Panc1 (cell line): ENCODE measurements around the gene STARD7. TPM values are rescaled to one million over a fixed set of nuclear protein-coding genes. Genes with fewer than 3 reads are reported as not detected.

Experiments
- ATAC-seq: fragments of 200-7000 bp; cut with Tn5 transposase; 2 replicates; pipeline ENCODE4 v1.9.1; 2020; ENCODE audit warnings: mild to moderate bottlenecking, moderate library complexity
- BruUV-seq: library from RNA; stranded (reverse); fragments of 400-500 nt; replicated peaks from 2 replicates; lab custom pipeline; 2021; lab: Mats Ljungman, UMichigan
- CTCF ChIA-PET: fragments of 300-600 bp; sonication (Branson Sonifier 250); formaldehyde crosslinking; loops from one replicate; lab custom pipeline; 2022; ENCODE audit warnings: antibody characterized with exemption; lab: Charles Lee
- POLR2A ChIA-PET: fragments of 300-600 bp; sonication (Branson Sonifier 250); formaldehyde crosslinking; loops from one replicate; lab custom pipeline; 2022; ENCODE audit warnings: antibody characterized with exemption; lab: Charles Lee
- DNase-seq: peaks from one replicate; pipeline ENCODE4 v3.0.0-alpha.2; 2010; ENCODE audit warnings: low read depth, low spot score
- H3K27ac ChIP-seq: 2 replicates; pipeline ENCODE4 v1.5.1; 2011; ENCODE audit warnings: mild to moderate bottlenecking, low read length, inconsistent platforms
- H3K27me3 ChIP-seq: fragments of 200-500 bp; sonication (Bioruptor generic); 2 replicates; pipeline ENCODE4 v1.6.0; 2014; ENCODE audit warnings: low read length, inconsistent platforms; ENCODE audit not compliant: control insufficient read depth, insufficient read depth
- H3K36me3 ChIP-seq: fragments of 200-500 bp; sonication (Bioruptor generic); 2 replicates; pipeline ENCODE4 v1.5.1; 2014; ENCODE audit warnings: inconsistent platforms, mild to moderate bottlenecking, low read length, moderate library complexity; ENCODE audit not compliant: control insufficient read depth, insufficient read depth
- H3K4me1 ChIP-seq: 2 replicates; pipeline ENCODE4 v1.5.1; 2011; ENCODE audit warnings: inconsistent platforms, mild to moderate bottlenecking, low read length, moderate library complexity; ENCODE audit not compliant: control insufficient read depth, insufficient read depth
- H3K4me3 ChIP-seq, 2 experiments: 2 replicates each; pipeline ENCODE4 v1.5.1; 2011 to 2012; ENCODE audit warnings: low read depth in 2 of 2, low read length in 2 of 2, mild to moderate bottlenecking in 2 of 2, inconsistent platforms in 1 of 2, moderate library complexity in 1 of 2
- H3K9me3 ChIP-seq: fragments of 200-500 bp; sonication (Bioruptor generic); 2 replicates; pipeline ENCODE4 v1.5.1; 2014; ENCODE audit warnings: low read depth, mild to moderate bottlenecking, inconsistent platforms, low read length, moderate library complexity; ENCODE audit not compliant: control insufficient read depth, insufficient read depth
- POLR2AphosphoS5 ChIP-seq: IDR thresholded peaks from 2 replicates; pipeline ENCODE4 v1.6.1; 2012; ENCODE audit warnings: mild to moderate bottlenecking, low read depth, low read length, moderate library complexity
- SIN3A ChIP-seq: IDR thresholded peaks from 2 replicates; pipeline ENCODE4 v1.6.1; 2012; ENCODE audit warnings: low read depth, mild to moderate bottlenecking, low read length, moderate library complexity, borderline replicate concordance; ENCODE audit not compliant: insufficient read depth
- TCF7L2 ChIP-seq: IDR thresholded peaks from 2 replicates; pipeline ENCODE4 v1.6.1; 2011; ENCODE audit warnings: mild to moderate bottlenecking, low read depth, low read length, inconsistent platforms
- in situ Hi-C: cut with HindIII; loops from 2 replicates; pipeline ENCODE4 v1.10.0; 2016; ENCODE audit warnings: low sequenced_read_pairs, low pct_unique_long_range_greater_than_20kb
- intact Hi-C: fragments of 100-400 bp; cut with micrococcal nuclease; formaldehyde crosslinking; loops from one replicate; pipeline ENCODE4 v1.10.0; 2022; ENCODE audit not compliant: unreplicated experiment
- total RNA-seq: library from RNA; stranded (reverse); gene quantifications from one replicate; pipeline ENCODE4 v1.2.1, GENCODE V29; 2021; ENCODE audit not compliant: unreplicated experiment
- TF ChIP-seq, protein P1 (sequence below), 2 experiments: IDR thresholded peaks; 2 replicates each; pipeline ENCODE4 v1.6.1; 2011 to 2012; ENCODE audit warnings: low read depth in 2 of 2, control low read depth in 1 of 2, low read length in 1 of 2, mild to moderate bottlenecking in 1 of 2, moderate library complexity in 1 of 2; ENCODE audit not compliant: insufficient read depth in 1 of 2
- TF ChIP-seq, protein P2 (sequence below): fragments of 450-650 bp; IDR thresholded peaks from 2 replicates; pipeline ENCODE4 v1.5.1; 2017; ENCODE audit warnings: mild to moderate bottlenecking

STARD7 gene
- total RNA-seq, 1 experiment from 2014 or later, result 133 TPM

GRCh38 chr2:96180521-96180920 is 28.1 kb downstream of the STARD7 start:
- no peaks in the 10 kb centered on the region for H3K9me3 ChIP-seq
- ATAC-seq (no peak), DNase-seq (no peak)
- TF ChIP-seq, protein P1, sequence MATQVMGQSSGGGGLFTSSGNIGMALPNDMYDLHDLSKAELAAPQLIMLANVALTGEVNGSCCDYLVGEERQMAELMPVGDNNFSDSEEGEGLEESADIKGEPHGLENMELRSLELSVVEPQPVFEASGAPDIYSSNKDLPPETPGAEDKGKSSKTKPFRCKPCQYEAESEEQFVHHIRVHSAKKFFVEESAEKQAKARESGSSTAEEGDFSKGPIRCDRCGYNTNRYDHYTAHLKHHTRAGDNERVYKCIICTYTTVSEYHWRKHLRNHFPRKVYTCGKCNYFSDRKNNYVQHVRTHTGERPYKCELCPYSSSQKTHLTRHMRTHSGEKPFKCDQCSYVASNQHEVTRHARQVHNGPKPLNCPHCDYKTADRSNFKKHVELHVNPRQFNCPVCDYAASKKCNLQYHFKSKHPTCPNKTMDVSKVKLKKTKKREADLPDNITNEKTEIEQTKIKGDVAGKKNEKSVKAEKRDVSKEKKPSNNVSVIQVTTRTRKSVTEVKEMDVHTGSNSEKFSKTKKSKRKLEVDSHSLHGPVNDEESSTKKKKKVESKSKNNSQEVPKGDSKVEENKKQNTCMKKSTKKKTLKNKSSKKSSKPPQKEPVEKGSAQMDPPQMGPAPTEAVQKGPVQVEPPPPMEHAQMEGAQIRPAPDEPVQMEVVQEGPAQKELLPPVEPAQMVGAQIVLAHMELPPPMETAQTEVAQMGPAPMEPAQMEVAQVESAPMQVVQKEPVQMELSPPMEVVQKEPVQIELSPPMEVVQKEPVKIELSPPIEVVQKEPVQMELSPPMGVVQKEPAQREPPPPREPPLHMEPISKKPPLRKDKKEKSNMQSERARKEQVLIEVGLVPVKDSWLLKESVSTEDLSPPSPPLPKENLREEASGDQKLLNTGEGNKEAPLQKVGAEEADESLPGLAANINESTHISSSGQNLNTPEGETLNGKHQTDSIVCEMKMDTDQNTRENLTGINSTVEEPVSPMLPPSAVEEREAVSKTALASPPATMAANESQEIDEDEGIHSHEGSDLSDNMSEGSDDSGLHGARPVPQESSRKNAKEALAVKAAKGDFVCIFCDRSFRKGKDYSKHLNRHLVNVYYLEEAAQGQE (IDR thresholded peaks at IDR 0.05; ENCODE audit: insufficient read depth in 1 of 2, low read depth in 2 of 2, low read length in 1 of 2), result no peak
- TF ChIP-seq, protein P2, sequence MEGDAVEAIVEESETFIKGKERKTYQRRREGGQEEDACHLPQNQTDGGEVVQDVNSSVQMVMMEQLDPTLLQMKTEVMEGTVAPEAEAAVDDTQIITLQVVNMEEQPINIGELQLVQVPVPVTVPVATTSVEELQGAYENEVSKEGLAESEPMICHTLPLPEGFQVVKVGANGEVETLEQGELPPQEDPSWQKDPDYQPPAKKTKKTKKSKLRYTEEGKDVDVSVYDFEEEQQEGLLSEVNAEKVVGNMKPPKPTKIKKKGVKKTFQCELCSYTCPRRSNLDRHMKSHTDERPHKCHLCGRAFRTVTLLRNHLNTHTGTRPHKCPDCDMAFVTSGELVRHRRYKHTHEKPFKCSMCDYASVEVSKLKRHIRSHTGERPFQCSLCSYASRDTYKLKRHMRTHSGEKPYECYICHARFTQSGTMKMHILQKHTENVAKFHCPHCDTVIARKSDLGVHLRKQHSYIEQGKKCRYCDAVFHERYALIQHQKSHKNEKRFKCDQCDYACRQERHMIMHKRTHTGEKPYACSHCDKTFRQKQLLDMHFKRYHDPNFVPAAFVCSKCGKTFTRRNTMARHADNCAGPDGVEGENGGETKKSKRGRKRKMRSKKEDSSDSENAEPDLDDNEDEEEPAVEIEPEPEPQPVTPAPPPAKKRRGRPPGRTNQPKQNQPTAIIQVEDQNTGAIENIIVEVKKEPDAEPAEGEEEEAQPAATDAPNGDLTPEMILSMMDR, result no peak
- TF ChIP-seq TCF7L2 (no peak), SIN3A (no peak), POLR2AphosphoS5 (no peak)
- H3K4me3 ChIP-seq, result no peak overlapping the region
- H3K4me1 ChIP-seq, result no peaks in the 10 kb centered on the region
- in situ Hi-C loops (no loop called here), intact Hi-C loops (no loop called here)
- BruUV-seq, result no TSS peak
- 0 out of 2 replicates have a peak, but pooled peaks cover 4% of the 10 kb centered on the region for H3K36me3 ChIP-seq
- ChIA-PET CTCF (no interaction called here), POLR2A (no interaction called here)
- no peaks in the 10 kb centered on the region for H3K27me3 ChIP-seq
- no peak overlapping the region for H3K27ac ChIP-seq

DNA sequence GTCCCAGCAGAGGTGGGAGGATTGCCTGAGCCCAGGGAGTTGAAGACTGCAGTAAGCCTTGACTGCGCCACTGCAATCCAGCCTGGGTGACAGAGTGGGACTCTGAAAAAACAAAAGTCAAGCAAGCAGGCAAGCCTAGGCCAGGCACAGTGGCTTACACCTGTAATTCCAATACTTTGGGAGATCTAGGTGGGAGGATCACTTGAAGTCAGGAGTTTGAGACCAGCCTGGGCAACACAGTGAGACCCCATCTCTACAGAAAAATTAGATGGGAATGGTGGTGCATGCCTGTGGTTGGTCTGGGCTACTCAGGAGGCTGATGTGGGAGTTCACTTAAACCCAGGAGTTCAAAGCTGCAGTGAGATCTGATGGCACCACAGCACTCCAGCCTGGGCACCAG is 28.6 kb downstream of the STARD7 start:
- Histone ChIP-seq H3K36me3 (no peaks in the 10 kb centered on the region), H3K27ac (no peak overlapping the region), H3K9me3 (no peaks in the 10 kb centered on the region), H3K4me1 (no peaks in the 10 kb centered on the region), H3K4me3 (no peak overlapping the region), H3K27me3 (no peaks in the 10 kb centered on the region)
- no peak for ATAC-seq
- ChIA-PET CTCF (no interaction called here), POLR2A (no interaction called here)
- intact Hi-C loops (no loop called here), in situ Hi-C loops (no loop called here)
- TF ChIP-seq SIN3A (no peak), TCF7L2 (no peak), POLR2AphosphoS5 (no peak)
- no peak for DNase-seq
- BruUV-seq, result no TSS peak

- ChIA-PET CTCF (no interaction called here), POLR2A (no interaction called here)
- TF ChIP-seq TCF7L2 (no peak), POLR2AphosphoS5 (no peak), SIN3A (no peak)
- TF ChIP-seq, protein P2, result no peak
- TF ChIP-seq, protein P1 (IDR thresholded peaks at IDR 0.05; ENCODE audit: insufficient read depth in 1 of 2, low read depth in 2 of 2, low read length in 1 of 2), result no peak
- in situ Hi-C loops, result no loop called here
- no peaks in the 10 kb centered on the region for H3K36me3 ChIP-seq
- no peak for ATAC-seq
- H3K27me3 ChIP-seq, result no peaks in the 10 kb centered on the region
- intact Hi-C loops, result no loop called here
- H3K4me3 ChIP-seq, result no peak overlapping the region
- no TSS peak for BruUV-seq
- H3K9me3 ChIP-seq, result no peaks in the 10 kb centered on the region
- no peaks in the 10 kb centered on the region for H3K4me1 ChIP-seq
- no peak for DNase-seq
- no peak overlapping the region for H3K27ac ChIP-seq
These were observed 32.0 kb downstream of the STARD7 start for GRCh38 chr2:96176661-96177060.
